HepG2 (cell line): ENCODE measurements around the gene RPS19BP1. TPM values are rescaled to one million over a fixed set of nuclear protein-coding genes. Genes with fewer than 3 reads are reported as not detected.

ENCODE experiments used
- ATAC-seq: fragments of 200-7000 bp; cut with Tn5 transposase; 3 replicates; pipeline ENCODE4 v1.9.1; 2020; ENCODE audit warnings: mild to moderate bottlenecking, moderate library complexity
- BruUV-seq: library from RNA; stranded (reverse); fragments of 400-500 nt; replicated peaks from 2 replicates; lab custom pipeline; 2021; lab: Mats Ljungman, UMichigan
- CTCF ChIA-PET: fragments of 300-600 bp; formaldehyde crosslinking; extraction: SDS; loops from one replicate; lab custom pipeline; 2021; ENCODE audit warnings: low total read pairs, inconsistent platforms, low intra/inter-chr PET ratio; lab: Yijun Ruan, JAX
- POLR2A ChIA-PET: fragments of 350-600 bp; sonication (Branson Sonifier 250); formaldehyde crosslinking; loops from one replicate; lab custom pipeline; 2020; ENCODE audit warnings: antibody characterized with exemption, inconsistent platforms; lab: Yijun Ruan, JAX
- DNase-seq: peaks from one replicate; pipeline ENCODE4 v3.0.0-alpha.2; 2015; ENCODE audit warnings: low spot score
- FAIRE-seq: peaks from 3 replicates; lab custom pipeline; 2011; peaks lifted over from hg19 to GRCh38; lab: Jason Lieb, UNC
- H2AFZ ChIP-seq: one replicate; pipeline ENCODE4 v1.6.1; 2011; ENCODE audit warnings: low read length, inconsistent platforms
- H3K27ac ChIP-seq: fragments of 300-600 bp; 3 replicates; pipeline ENCODE4 v1.8.0; 2011; ENCODE audit warnings: mixed run types, mild to moderate bottlenecking, mixed read lengths, low read length, inconsistent platforms; ENCODE audit not compliant: insufficient read depth; ENCODE audit errors: extremely low read length
- H3K27me3 ChIP-seq, 2 experiments: fragments of 200-600 bp in 1 of 2; 2 replicates in 1 of 2; 3 replicates in 1 of 2; pipeline versions ENCODE4 v1.6.0 to v1.8.0; 2011; ENCODE audit warnings: low read length in 2 of 2, mild to moderate bottlenecking in 2 of 2, moderate library complexity in 2 of 2, inconsistent platforms in 1 of 2; ENCODE audit not compliant: insufficient read depth in 2 of 2, control insufficient read depth in 1 of 2
- H3K36me3 ChIP-seq, 2 experiments: fragments of 200-600 bp in 1 of 2; replicated peaks in 1 of 2; 2 replicates in 1 of 2; 3 replicates in 1 of 2; pipeline versions ENCODE4 v1.5.1 to v1.8.0; 2011; ENCODE audit warnings: low read length in 2 of 2, inconsistent platforms in 1 of 2; ENCODE audit not compliant: insufficient read depth in 2 of 2, control insufficient read depth in 1 of 2
- H3K4me1 ChIP-seq: 2 replicates; pipeline ENCODE4 v1.5.1; 2012; ENCODE audit warnings: low read length, inconsistent platforms; ENCODE audit not compliant: insufficient read depth
- H3K4me2 ChIP-seq: 2 replicates; pipeline ENCODE4 v1.6.0; 2011; ENCODE audit warnings: low read depth, low read length, inconsistent platforms
- H3K4me3 ChIP-seq, 3 experiments: fragments of 200-600 bp in 1 of 3; sonication (generic), shearing (Covaris generic) in 1 of 3; replicated peaks in 1 of 3; 2 replicates each; pipeline ENCODE4 v1.5.1; 2011 to 2016; ENCODE audit warnings: low read length in 3 of 3, inconsistent platforms in 2 of 3, low read depth in 2 of 3, mild to moderate bottlenecking in 2 of 3, control low read depth in 1 of 3, mixed read lengths in 1 of 3; ENCODE audit not compliant: insufficient read depth in 1 of 3
- H3K79me2 ChIP-seq: one replicate; pipeline ENCODE4 v1.6.1; 2011; ENCODE audit warnings: low read length, inconsistent platforms; ENCODE audit not compliant: insufficient read depth
- H3K9ac ChIP-seq: 2 replicates; pipeline ENCODE4 v1.6.0; 2011; ENCODE audit warnings: mild to moderate bottlenecking, low read depth, low read length, inconsistent platforms; ENCODE audit not compliant: insufficient read depth
- H3K9me3 ChIP-seq: 2 replicates; pipeline ENCODE4 v1.5.1; 2012; ENCODE audit warnings: mild to moderate bottlenecking, low read length
- H4K20me1 ChIP-seq: 2 replicates; pipeline ENCODE4 v1.6.0; 2011; ENCODE audit warnings: inconsistent platforms, mild to moderate bottlenecking, low read length, moderate library complexity; ENCODE audit not compliant: insufficient read depth
- HNF1A ChIP-seq, 2 experiments: sonication (generic) in 1 of 2; formaldehyde crosslinking in 1 of 2; IDR thresholded peaks; 2 replicates each; pipeline versions ENCODE4 v1.4.0 to v1.6.1; 2016 to 2020; ENCODE audit warnings: borderline replicate concordance in 1 of 2, low read depth in 1 of 2, mild to moderate bottlenecking in 1 of 2, missing genetic modification reagents in 1 of 2
- MAX ChIP-seq: IDR thresholded peaks from 2 replicates; pipeline ENCODE4 v1.6.1; 2012; ENCODE audit warnings: inconsistent platforms
- POGK ChIP-seq: sonication (generic); formaldehyde crosslinking; conservative IDR thresholded peaks from 2 replicates; pipeline ENCODE4 v1.8.0; 2022; ENCODE audit warnings: mild to moderate bottlenecking, moderate library complexity, missing genetic modification reagents
- SP5 ChIP-seq: IDR thresholded peaks from 2 replicates; pipeline ENCODE4 v1.6.1; 2016; ENCODE audit warnings: low read depth, borderline replicate concordance
- TRIM22 ChIP-seq: fragments of 450-650 bp; IDR thresholded peaks from 2 replicates; pipeline ENCODE4 v1.6.1; 2017
- WIZ ChIP-seq: sonication (generic); formaldehyde crosslinking; IDR thresholded peaks from 2 replicates; pipeline ENCODE4 v1.5.1; 2020; ENCODE audit warnings: mild to moderate bottlenecking, missing genetic modification reagents
- ZNF546 ChIP-seq: sonication (generic); formaldehyde crosslinking; conservative IDR thresholded peaks from 2 replicates; pipeline ENCODE4 v1.8.1; 2023; ENCODE audit warnings: mild to moderate bottlenecking, missing genetic modification reagents
- ZNF576 ChIP-seq: sonication (generic); formaldehyde crosslinking; IDR thresholded peaks from 2 replicates; pipeline ENCODE4 v1.4.0; 2020; ENCODE audit warnings: mild to moderate bottlenecking, missing genetic modification reagents
- ZNF589 ChIP-seq: sonication (generic); formaldehyde crosslinking; conservative IDR thresholded peaks from 2 replicates; pipeline ENCODE4 v1.8.0; 2022; ENCODE audit warnings: mild to moderate bottlenecking, moderate library complexity, missing genetic modification reagents
- WGBS: methylation state at CpG from one replicate; pipeline ENCODE4 v1.1.6; 2017; ENCODE audit warnings: low lambda C conversion rate; 5-methylcytosine and 5-hydroxymethylcytosine counted together
- in situ Hi-C: cut with HindIII; loops from 2 replicates; pipeline ENCODE4 v1.10.0; 2017; ENCODE audit warnings: low pct_unique_long_range_greater_than_20kb; ENCODE audit not compliant: extremely low pct_ligation_motif_present
- intact Hi-C: fragments of 100-400 bp; cut with micrococcal nuclease; formaldehyde crosslinking; loops from one replicate; pipeline ENCODE4 v1.10.0; 2022; ENCODE audit not compliant: unreplicated experiment
- polyA plus RNA-seq, 8 experiments: library from polyadenylated mRNA; depleted of rRNA in 3 of 8; stranded (reverse) in 7 of 8; unstranded in 1 of 8; fragments of >200 nt; fragmentation: Illumina TruSeq in 4 of 8; extraction: Trizol in 4 of 8; gene quantifications; 2 replicates each; pipeline versions ENCODE4 v1.2.1 to v1.2.3, GENCODE V29; 2011 to 2016; ENCODE audit warnings: low read depth in 4 of 8, missing spikeins in 1 of 8, mixed read lengths in 1 of 8; ENCODE audit not compliant: insufficient read depth in 1 of 8
- total RNA-seq, 5 experiments: library from RNA; depleted of rRNA; stranded (reverse); fragments of >200 nt; fragmentation: Illumina TruSeq; extraction: Trizol; gene quantifications; 2 replicates each; pipeline ENCODE4 v1.2.3, GENCODE V29; 2016; ENCODE audit warnings: low read depth in 1 of 5

Gene RPS19BP1
- total and polyA plus RNA-seq, 2 of the 13 experiments (the other 11 are each of a cell fraction or from before 2014, with no cell fraction given), result 44.3 to 81.3 TPM

- TF ChIP-seq TRIM22 (no peak), ZNF576 (no peak), POGK (no peak), WIZ (CRISPR knock-in tag) (no peak)
- TF ChIP-seq, all 625 proteins: peak for 0
Observed at GRCh38 chr22:39504071-39504470, 28.5 kb downstream of the RPS19BP1 start (continued).

- H3K36me3 ChIP-seq, result peaks cover 13 to 45% of the 10 kb centered on the region in 2 experiments
- 69% methylated on average over 6 of the region's 6 CpGs for WGBS
Observed at GRCh38 chr22:39503630-39504029, 28.9 kb downstream of the RPS19BP1 start.

More at GRCh38 chr22:39503630-39504029, 28.9 kb downstream of the RPS19BP1 start:
- peak overlapping the region; percentile 87 for H3K9ac ChIP-seq
- ATAC-seq (no peak), DNase-seq (no peak), FAIRE-seq (no peak)
- ChIA-PET CTCF (no interaction called here), POLR2A (interaction anchor here (1.1 to 9.1 kb wide), 6 partner anchors 11 to 541 kb away, joined by 3 to 167 read pairs (median 28); partner anchors contain the start of genes ATF4 and RPS19BP1)
- peak overlapping the region; percentile 89 for H3K4me2 ChIP-seq
- H3K4me3 ChIP-seq, result peak overlapping the region; percentile 80 to 93 (median 91)
- H3K79me2 ChIP-seq, result peaks cover 58% of the 10 kb centered on the region
- no peaks in the 10 kb centered on the region for H3K9me3 ChIP-seq
- H3K27ac ChIP-seq, result peak overlapping the region; percentile 94
- intact Hi-C loops (loop anchor here (2.0 kb wide), 1 partner anchor 17 kb away; the partner anchor contains the start of gene ATF4), in situ Hi-C loops (no loop called here)
- BruUV-seq, result no TSS peak
- H3K27me3 ChIP-seq, result no peaks in the 10 kb centered on the region
- peaks cover 10% of the 10 kb centered on the region for H4K20me1 ChIP-seq
- H3K4me1 ChIP-seq, result peaks cover 62% of the 10 kb centered on the region
- no peak overlapping the region for H2AFZ ChIP-seq
- TF ChIP-seq ZNF546 (CRISPR knock-in tag) (no peak), ZNF589 (CRISPR knock-in tag) (0 out of 2 replicates have a peak, but pooled peaks have one; percentile 24), HNF1A (IDR thresholded peaks at IDR 0.05; ENCODE audit: low read depth) (no peak), HNF1A (CRISPR knock-in tag; IDR thresholded peaks at IDR 0.05; ENCODE audit: borderline replicate concordance) (no peak), SP5 (CRISPR knock-in tag) (no peak), MAX (no peak)
